ENCODE results near the gene EMILIN1.

The EMILIN1 gene

DNA sequence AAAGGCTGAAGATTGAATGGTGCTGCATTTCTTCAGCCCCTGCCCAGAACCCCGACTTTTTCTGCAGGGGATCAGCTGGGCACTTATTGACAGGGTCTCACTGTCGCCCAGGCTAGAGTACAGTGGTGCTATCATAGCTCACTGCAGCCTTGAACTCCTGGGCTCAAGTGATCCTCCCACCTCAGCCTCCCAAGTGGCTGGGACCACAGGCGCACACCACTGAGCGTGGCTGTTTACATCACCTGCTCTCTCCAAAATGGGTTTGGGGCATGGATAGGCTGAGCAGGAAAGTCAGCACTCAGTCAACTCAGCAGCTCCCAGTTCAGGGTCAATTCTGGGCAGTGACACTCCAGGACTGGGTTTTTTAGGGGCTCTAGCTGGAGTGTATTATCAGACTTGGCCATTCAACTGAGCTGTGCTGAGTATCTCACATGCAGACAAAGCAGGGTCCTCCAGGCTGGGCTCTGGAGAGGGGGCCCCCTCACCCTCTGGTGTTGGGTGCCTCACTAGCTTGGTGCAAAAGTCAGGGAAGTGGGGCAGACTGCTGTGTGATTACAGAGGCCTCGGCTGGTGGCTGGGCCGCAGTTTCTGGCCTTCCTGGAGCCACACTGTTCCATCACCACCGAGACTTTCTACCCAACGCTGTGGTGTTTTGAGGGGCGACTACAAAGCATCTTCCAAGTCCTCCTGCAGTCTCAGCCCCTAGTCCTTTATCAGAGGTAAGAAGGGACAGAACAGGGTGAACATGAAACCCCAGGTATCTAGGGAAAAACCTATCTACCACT is 49.7 kb downstream of the EMILIN1 start:
- DNase-seq: no peak

DNA sequence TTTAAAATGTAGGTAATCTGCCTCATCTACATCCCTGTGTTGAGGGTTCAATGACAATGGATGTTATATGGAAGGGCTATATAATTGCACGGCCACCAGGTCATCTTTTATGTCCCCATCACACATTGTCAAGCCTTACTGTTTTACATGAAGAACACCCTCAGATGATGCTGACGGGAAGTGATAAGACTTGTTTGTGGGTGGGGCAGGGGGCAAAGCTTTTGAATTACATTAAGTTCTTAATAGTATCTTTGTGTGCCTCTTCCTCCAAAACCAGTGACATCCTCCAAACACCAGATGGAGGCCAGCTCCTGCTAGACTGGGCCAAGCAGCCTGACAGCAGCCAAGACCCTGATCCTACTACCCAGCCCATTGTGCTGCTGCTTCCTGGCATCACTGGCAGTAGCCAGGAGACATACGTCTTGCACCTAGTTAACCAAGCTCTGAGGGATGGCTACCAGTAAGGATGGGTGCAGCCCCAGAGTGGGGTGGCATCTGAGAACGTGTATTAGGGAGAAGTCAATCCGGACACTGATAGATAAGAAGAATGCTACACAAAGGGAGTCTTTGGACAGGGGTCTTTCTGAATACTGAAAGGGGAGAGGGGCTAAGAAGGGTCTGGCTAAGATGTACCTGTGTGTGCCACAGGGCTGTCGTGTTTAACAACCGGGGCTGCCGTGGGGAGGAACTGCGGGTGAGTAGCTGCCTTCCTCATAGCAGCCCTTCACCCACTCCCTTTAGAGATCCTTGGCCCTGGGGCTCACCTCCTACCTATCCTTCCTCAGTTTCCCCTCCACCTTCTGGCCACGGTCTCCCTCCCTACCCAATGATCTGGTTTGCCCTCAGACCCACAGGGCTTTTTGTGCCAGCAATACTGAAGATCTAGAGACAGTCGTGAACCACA is 50.5 kb downstream of the EMILIN1 start:
- no peak for DNase-seq

- no peak for DNase-seq
Measured at GRCh38 chr2:27130396-27130795, 52.0 kb downstream of the EMILIN1 start.

- DNase-seq: no peak
Measured at GRCh38 chr2:27131429-27131828, 53.0 kb downstream of the EMILIN1 start.

GRCh38 chr2:27133195-27133875 is 54.9 kb downstream of the EMILIN1 start:
- no peak for DNase-seq

DNA sequence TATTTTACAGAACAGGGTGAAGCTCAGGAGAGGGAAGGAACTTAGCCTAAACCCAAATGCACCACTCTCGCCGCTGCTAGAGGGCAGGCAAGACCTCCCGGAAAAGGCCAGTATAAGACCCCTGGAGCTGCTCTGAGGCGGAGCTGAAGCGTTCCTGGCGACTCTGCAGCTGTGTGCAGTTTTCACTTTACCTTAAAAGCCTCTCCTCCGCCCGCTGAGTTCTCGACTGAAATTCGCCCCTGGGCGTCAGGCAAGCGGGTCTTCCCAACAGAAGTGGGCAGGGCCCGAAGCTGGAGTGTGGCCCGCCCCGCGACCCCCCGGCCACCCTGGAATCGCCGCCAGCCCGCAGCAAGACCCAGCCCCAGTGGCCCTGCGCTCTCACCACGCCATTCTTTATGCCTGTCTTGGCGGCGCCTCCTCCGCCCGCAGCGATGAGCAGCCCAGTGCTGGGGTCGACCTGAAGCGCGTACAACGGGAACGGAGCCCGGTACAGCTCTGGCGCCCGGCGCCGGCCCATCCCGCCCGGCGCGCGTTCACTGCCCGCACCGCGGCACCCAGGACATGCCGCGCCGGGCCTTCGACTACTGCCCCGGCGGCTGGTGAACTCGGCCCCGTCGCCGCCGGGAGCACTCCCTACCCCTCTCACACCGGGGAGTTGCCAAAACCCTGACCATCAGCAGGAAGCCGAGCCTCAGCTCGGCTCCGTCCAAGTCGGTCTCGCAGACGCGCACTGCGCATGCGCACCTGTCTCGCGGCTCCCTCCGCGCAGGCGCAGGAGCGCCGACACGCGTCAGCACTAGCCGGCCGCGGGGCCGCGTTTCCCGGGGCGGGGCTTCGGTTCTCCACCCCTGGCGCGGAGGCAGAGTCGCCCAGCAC is 55.7 kb downstream of the EMILIN1 start, which contains the start of gene PREB:
TSS of gene PREB (minus strand) at position 732 of the 876 bp plus-strand sequence. CDS start at position 517, 215 bp downstream.
- peak; percentile 95 for DNase-seq

- no peak for DNase-seq
Measured at GRCh38 chr2:27134781-27135477, 56.5 kb downstream of the EMILIN1 start.

- peak; percentile 34 for DNase-seq
Measured at GRCh38 chr2:27135478-27135955, 57.1 kb downstream of the EMILIN1 start.
